Brain pericyte (primary cell): ENCODE data around the gene ZNF521.
"Not testable (repeated sequence)": the region's sequence is repeated elsewhere in the genome, so short reads cannot be mapped to it uniquely, and the experiment has no call there.

Experiments used
- DNase-seq: peaks from one replicate; pipeline ENCODE4 v3.0.0-alpha.2; 2012; ENCODE audit warnings: low read depth, low spot score

Gene ZNF521

DNA sequence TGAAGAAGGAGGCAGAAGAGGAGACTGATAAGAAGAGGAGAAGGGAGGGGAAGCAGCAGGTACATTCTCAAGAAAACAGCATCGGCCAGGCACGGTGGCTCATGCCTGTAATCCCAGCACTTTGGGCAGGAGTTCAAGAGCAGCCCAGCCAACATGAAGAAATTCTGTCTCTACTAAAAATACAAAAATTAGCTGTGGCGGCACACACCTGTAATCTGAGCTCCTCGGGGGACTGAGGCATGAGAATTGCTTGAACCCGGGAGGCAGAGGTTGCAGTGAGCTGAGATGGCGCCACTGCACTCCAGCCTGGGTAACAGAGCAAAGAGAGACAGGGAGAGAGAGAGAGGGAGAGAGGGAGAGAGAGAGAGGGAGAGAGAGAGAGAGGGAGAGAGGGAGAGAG lies 318.8 kb downstream of the ZNF521 start:
- DNase-seq, result not testable (repeated sequence)

DNA sequence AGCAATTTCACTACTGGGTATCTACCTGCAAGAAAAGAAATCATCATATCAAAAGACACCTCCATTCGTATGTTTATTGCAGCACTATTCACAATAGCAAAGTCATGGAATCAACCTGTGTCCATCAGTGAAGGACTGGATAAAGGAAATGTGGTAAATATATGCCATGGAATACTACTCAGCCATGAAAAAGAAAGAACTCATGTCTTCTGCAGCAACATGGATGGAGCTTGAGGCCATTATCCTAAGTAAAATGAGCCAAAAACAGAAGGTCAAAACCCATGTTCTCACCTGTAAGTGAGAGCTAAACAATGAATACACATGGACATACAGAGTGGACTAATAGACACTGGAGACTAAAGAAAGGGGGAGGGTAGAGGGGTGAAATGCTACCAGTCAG lies 322.2 kb downstream of the ZNF521 start:
- no peak for DNase-seq

GRCh38 chr18:25019931-25020330 lies 332.0 kb downstream of the ZNF521 start:
- DNase-seq, result no peak

DNA sequence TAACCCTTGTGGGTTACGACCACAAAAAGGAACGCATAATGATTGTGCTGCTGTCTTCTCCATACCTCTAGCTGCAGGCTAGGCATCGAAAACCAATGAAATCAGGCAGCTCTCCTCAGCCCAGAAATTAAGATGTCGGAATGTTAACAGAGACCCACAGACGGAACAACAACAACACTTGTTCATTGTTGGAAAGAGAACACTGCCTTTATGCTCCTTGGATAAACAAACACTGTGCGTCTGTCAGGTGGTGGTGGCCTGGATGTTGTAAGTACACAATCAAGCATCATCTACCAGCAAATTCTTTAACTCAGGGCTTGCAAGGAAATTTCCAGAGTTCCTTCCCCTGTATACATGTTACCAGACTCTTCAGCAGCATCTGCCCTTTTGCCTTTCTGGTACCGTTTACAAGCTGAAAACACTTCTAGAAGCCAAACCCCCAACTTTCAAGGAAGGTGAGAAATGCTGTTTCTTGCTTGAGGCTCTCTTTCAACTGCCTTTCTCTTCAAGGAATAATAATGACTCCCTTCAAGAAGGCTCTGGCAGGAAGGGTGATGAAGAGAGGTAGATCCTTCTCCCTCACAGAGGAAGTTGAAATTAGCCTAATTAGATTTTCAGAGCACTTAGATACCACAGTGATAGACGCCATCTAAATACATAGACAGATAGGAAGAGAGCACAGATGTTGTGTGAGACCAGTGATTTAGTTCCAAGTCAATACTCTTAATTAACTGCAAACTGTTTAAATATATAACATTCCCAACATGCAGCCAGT lies 332.7 kb downstream of the ZNF521 start:
- no peak for DNase-seq

DNA sequence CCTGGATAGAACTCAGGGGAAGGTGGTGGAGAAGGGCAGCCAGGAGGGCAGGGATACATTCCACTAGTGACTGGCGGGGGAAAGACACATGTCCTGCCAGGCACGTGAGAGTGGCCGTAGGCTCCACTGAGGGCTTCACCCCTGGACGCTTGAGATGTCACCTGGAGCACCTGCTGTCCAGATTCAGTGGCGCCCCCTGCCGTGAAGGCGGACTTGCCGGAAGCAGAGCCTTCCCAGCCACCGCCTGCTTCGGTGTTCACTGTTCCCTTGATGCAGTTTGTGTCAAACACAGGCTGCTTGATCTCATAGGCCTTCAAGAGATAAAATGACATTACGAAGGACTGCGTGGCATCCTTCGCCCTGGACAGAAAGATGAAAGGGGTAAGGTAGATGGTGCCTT lies 335.3 kb downstream of the ZNF521 start:
- no peak for DNase-seq

DNA sequence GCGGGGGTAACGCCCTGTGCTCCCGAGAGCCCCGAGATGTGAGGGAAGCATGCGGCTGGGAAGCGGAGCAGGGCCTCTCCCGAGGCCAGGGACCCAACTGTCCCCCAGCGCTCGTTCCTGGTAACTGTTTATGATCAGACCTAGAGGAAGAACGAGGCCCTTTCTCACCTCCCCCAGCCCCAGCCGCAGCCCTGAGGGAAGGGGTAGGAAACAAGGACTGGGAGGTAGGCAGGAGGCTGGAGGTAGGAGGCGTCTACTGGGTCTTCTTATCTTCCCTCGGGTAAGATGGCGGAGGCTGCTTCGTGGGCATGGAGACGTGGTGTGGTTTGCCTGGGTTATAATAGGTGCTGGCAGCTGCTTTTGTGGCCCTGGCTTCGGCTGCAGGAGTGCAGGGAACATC lies 335.8 kb downstream of the ZNF521 start:
- no peak for DNase-seq
